Mesenchymal stem cell (in vitro differentiated cells and primary cell): Measurements from ENCODE around the gene DOCK3.

ENCODE experiments used
- DNase-seq: peaks from one replicate; pipeline ENCODE4 v3.0.0-alpha.2; 2013
- H2AFZ ChIP-seq: one replicate; pipeline ENCODE4 v1.6.1; 2013; ENCODE audit warnings: low read depth, mild to moderate bottlenecking, control low read depth, inconsistent platforms, low read length, moderate library complexity
- H2AK5ac ChIP-seq: 2 replicates; pipeline ENCODE4 v1.6.1; 2013; ENCODE audit warnings: low read length, moderate library complexity, mild to moderate bottlenecking, inconsistent platforms; ENCODE audit not compliant: severe bottlenecking
- H2BK120ac ChIP-seq: one replicate; pipeline ENCODE4 v1.6.1; 2013; ENCODE audit warnings: low read depth, mild to moderate bottlenecking, inconsistent platforms, low read length, moderate library complexity
- H2BK12ac ChIP-seq, 2 experiments: one replicate each; pipeline ENCODE4 v1.6.1; 2013; ENCODE audit warnings: inconsistent platforms in 2 of 2, low read length in 2 of 2, mild to moderate bottlenecking in 2 of 2, moderate library complexity in 2 of 2, control low read depth in 1 of 2
- H2BK15ac ChIP-seq: one replicate; pipeline ENCODE4 v1.6.1; 2013; ENCODE audit warnings: mild to moderate bottlenecking, low read depth, inconsistent platforms; ENCODE audit not compliant: poor library complexity, severe bottlenecking
- H2BK5ac ChIP-seq: 2 replicates; pipeline ENCODE4 v1.6.1; 2013; ENCODE audit warnings: low read depth, mild to moderate bottlenecking, low read length, control low read depth, inconsistent platforms; ENCODE audit not compliant: poor library complexity, severe bottlenecking
- H3K14ac ChIP-seq, 2 experiments: one replicate each; pipeline ENCODE4 v1.6.1; 2013; ENCODE audit warnings: inconsistent platforms in 2 of 2, low read length in 2 of 2, control low read depth in 1 of 2, mild to moderate bottlenecking in 1 of 2, moderate library complexity in 1 of 2
- H3K18ac ChIP-seq, 2 experiments: one replicate each; pipeline ENCODE4 v1.6.1; 2013; ENCODE audit warnings: inconsistent platforms in 2 of 2, low read length in 2 of 2, control low read depth in 1 of 2, low read depth in 1 of 2, mild to moderate bottlenecking in 1 of 2
- H3K23ac ChIP-seq, 2 experiments: one replicate each; pipeline ENCODE4 v1.6.1; 2013; ENCODE audit warnings: inconsistent platforms in 2 of 2, low read length in 2 of 2, mild to moderate bottlenecking in 2 of 2, moderate library complexity in 2 of 2, control low read depth in 1 of 2
- H3K27ac ChIP-seq: 2 replicates; pipeline ENCODE4 v1.5.1; 2013; ENCODE audit warnings: mild to moderate bottlenecking, moderate library complexity, low read length, control low read depth, inconsistent platforms; ENCODE audit not compliant: poor library complexity, severe bottlenecking
- H3K27me3 ChIP-seq, 2 experiments: 2 replicates each; pipeline versions ENCODE4 v1.6.1 to v1.7.0; 2013; ENCODE audit warnings: low read length in 2 of 2, mild to moderate bottlenecking in 2 of 2, moderate library complexity in 2 of 2, control low read depth in 1 of 2, inconsistent platforms in 1 of 2; ENCODE audit not compliant: control insufficient read depth in 1 of 2, insufficient read depth in 1 of 2
- H3K36me3 ChIP-seq, 2 experiments: 2 replicates each; pipeline versions ENCODE4 v1.6.1 to v1.7.0; 2013; ENCODE audit warnings: low read length in 2 of 2, control low read depth in 1 of 2, inconsistent platforms in 1 of 2, low read depth in 1 of 2, mild to moderate bottlenecking in 1 of 2; ENCODE audit not compliant: insufficient read depth in 2 of 2, control insufficient read depth in 1 of 2
- H3K4ac ChIP-seq, 2 experiments: one replicate each; pipeline ENCODE4 v1.6.1; 2013; ENCODE audit warnings: inconsistent platforms in 2 of 2, low read length in 2 of 2, mild to moderate bottlenecking in 2 of 2, moderate library complexity in 2 of 2, control low read depth in 1 of 2, low read depth in 1 of 2
- H3K4me1 ChIP-seq: 2 replicates; pipeline ENCODE4 v1.6.1; 2013; ENCODE audit warnings: low read depth, low read length, control low read depth; ENCODE audit not compliant: control insufficient read depth, insufficient read depth
- H3K4me2 ChIP-seq: 2 replicates; pipeline ENCODE4 v1.6.1; 2013; ENCODE audit warnings: low read length, mild to moderate bottlenecking, inconsistent platforms; ENCODE audit not compliant: poor library complexity, severe bottlenecking
- H3K4me3 ChIP-seq, 2 experiments: 2 replicates each; pipeline versions ENCODE4 v1.5.1 to v1.7.0; 2013; ENCODE audit warnings: low read length in 2 of 2, mild to moderate bottlenecking in 2 of 2, control low read depth in 1 of 2, low read depth in 1 of 2; ENCODE audit not compliant: insufficient read depth in 1 of 2
- H3K79me1 ChIP-seq: replicated peaks from 2 replicates; pipeline ENCODE4 v1.6.1; 2013; ENCODE audit warnings: mild to moderate bottlenecking, control low read depth, low read length, inconsistent platforms; ENCODE audit not compliant: poor library complexity, severe bottlenecking
- H3K9ac ChIP-seq: 2 replicates; pipeline ENCODE4 v1.7.0; 2013; ENCODE audit warnings: mild to moderate bottlenecking, low read length, moderate library complexity
- H3K9me3 ChIP-seq: 2 replicates; pipeline ENCODE4 v1.7.0; 2013; ENCODE audit warnings: mild to moderate bottlenecking, low read length; ENCODE audit not compliant: control insufficient read depth
- H4K8ac ChIP-seq: one replicate; pipeline ENCODE4 v1.6.1; 2013; ENCODE audit warnings: inconsistent platforms, mild to moderate bottlenecking, low read length, moderate library complexity
- H4K91ac ChIP-seq: one replicate; pipeline ENCODE4 v1.6.1; 2013; ENCODE audit warnings: mild to moderate bottlenecking, low read length, inconsistent platforms
- WGBS: methylation state at CpG from one replicate; pipeline ENCODE4 v1.1.7; 2013; ENCODE audit warnings: mixed read lengths; 5-methylcytosine and 5-hydroxymethylcytosine counted together

The DOCK3 gene

DNA sequence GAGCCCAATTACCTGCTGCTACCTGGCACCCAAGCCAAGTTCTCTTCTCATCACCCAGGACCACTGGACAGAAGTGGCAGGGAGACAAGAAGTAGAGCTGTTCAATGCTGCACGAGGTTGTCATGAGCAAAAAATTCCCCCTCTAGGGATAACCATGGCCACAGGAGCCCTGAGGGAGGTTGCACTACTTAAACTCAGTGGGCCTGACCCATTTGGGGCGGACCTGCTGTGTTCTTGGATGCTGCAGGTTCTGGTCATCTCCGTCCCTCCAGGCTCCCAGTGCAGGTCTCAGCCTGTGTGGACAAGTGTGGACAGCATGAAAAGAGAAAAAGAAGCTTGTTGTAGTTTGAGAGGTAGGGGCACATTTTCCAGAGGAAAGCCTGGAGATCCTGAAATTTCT lies 684.3 kb downstream of the DOCK3 start:
- Histone ChIP-seq H3K14ac (no peak overlapping the region), H4K91ac (no peak overlapping the region), H2BK12ac (no peak overlapping the region), H4K8ac (no peak overlapping the region), H2AK5ac (no peak overlapping the region), H2BK120ac (no peak overlapping the region), H3K4ac (no peak overlapping the region), H2BK15ac (no peak overlapping the region), H3K23ac (no peak overlapping the region), H3K79me1 (no peaks in the 10 kb centered on the region), H3K36me3 (no peaks in the 10 kb centered on the region), H2BK5ac (no peak overlapping the region), H3K18ac (no peak overlapping the region), H3K4me2 (no peak overlapping the region), H3K9ac (no peak overlapping the region), H3K9me3 (no peaks in the 10 kb centered on the region), H3K4me1 (no peaks in the 10 kb centered on the region), H3K27ac (no peak overlapping the region), H3K27me3 (peaks cover 0 to 2% of the 10 kb centered on the region in 2 experiments), H2AFZ (no peak overlapping the region), H3K4me3 (no peak overlapping the region)
- WGBS = 67% methylated on average over 3 of the region's 3 CpGs
- DNase-seq = no peak

DNA sequence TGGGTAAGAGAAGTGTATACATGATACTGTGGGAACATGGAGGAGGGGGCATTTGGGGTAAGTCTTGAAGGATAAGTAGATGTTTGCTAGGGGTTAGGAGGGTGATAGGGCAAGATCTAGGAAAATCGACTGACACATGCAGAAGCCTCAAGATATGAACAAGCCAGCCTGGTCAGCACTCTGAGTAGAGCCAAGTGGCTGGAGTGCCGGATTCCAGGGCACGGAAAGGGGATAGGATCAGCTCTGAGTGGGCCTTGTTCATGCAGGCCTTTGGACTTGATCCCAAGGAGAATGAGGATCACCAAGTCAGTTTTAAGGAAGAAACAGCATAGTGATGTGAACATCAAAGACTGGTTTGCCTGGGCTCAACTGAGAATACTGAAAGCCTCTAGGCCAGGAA lies 686.1 kb downstream of the DOCK3 start:
- no peak overlapping the region for H2AFZ ChIP-seq
- H2BK12ac ChIP-seq = no peak overlapping the region
- H3K23ac ChIP-seq = no peak overlapping the region
- H3K4me3 ChIP-seq = no peak overlapping the region
- no peak for DNase-seq
- no peak overlapping the region for H4K8ac ChIP-seq
- peaks cover 0 to 2% of the 10 kb centered on the region in 2 experiments for H3K27me3 ChIP-seq
- no peaks in the 10 kb centered on the region for H3K36me3 ChIP-seq
- no peak overlapping the region for H3K4me2 ChIP-seq
- H2BK5ac ChIP-seq = no peak overlapping the region
- no peak overlapping the region for H3K4ac ChIP-seq
- H2AK5ac ChIP-seq = no peak overlapping the region
- no peak overlapping the region for H3K18ac ChIP-seq
- H3K9ac ChIP-seq = no peak overlapping the region
- H4K91ac ChIP-seq = no peak overlapping the region
- no peaks in the 10 kb centered on the region for H3K4me1 ChIP-seq
- 93% methylated on average over 3 of the region's 3 CpGs for WGBS
- H3K79me1 ChIP-seq = no peaks in the 10 kb centered on the region
- H2BK120ac ChIP-seq = no peak overlapping the region
- H3K27ac ChIP-seq = no peak overlapping the region
- no peaks in the 10 kb centered on the region for H3K9me3 ChIP-seq
- no peak overlapping the region for H2BK15ac ChIP-seq
- H3K14ac ChIP-seq = no peak overlapping the region

DNA sequence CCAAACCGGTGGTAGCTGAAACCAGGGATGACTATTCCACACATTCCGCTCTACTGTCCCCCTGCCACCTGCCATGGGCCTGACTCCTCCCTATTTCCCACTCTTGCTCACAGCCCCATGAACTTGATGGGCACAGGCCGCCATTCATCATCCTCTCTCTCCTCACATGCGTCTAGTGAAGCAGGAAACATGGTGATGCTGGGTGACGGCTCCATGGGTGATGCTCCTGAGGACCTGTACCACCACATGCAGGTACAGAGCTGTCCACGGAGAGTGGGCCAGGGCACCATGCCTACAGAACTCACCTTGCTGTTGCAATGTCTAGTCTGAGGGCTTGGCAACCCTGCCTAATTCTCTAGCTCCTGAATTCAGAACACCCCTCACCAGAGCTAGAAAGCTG lies 687.0 kb downstream of the DOCK3 start:
- Histone ChIP-seq H3K23ac (no peak overlapping the region), H4K91ac (no peak overlapping the region), H3K79me1 (no peaks in the 10 kb centered on the region), H2AFZ (no peak overlapping the region), H3K18ac (no peak overlapping the region), H3K4me2 (no peak overlapping the region), H3K27ac (no peak overlapping the region), H3K4me1 (no peaks in the 10 kb centered on the region), H3K4ac (no peak overlapping the region), H3K27me3 (peaks cover 0 to 2% of the 10 kb centered on the region in 2 experiments), H3K9me3 (no peaks in the 10 kb centered on the region), H2AK5ac (no peak overlapping the region), H2BK5ac (no peak overlapping the region), H3K9ac (no peak overlapping the region), H3K36me3 (no peaks in the 10 kb centered on the region), H3K4me3 (no peak overlapping the region), H4K8ac (no peak overlapping the region), H2BK120ac (no peak overlapping the region), H3K14ac (no peak overlapping the region), H2BK15ac (no peak overlapping the region), H2BK12ac (no peak overlapping the region)
- 84% methylated on average over 6 of the region's 6 CpGs for WGBS
- no peak for DNase-seq

DNA sequence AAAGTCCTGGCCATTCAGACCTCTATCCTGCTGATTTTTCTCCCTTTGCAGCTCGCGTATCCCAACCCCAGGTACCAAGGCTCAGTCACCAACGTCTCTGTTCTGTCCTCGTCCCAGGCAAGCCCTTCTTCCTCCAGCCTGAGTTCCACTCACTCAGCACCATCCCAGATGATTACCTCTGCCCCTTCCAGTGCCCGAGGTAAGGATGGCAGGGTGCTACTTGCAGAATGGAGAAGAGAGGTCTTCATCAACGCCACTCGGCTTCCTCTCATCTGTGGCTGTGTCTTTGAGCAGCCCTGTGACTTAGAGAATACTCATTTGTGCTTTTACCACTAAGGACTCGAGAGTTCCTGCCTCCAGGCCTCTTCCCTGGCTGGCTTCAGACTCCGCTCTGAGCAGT lies 687.7 kb downstream of the DOCK3 start:
- H3K36me3 ChIP-seq = no peaks in the 10 kb centered on the region
- H3K4ac ChIP-seq = no peak overlapping the region
- no peak overlapping the region for H3K4me3 ChIP-seq
- H2AK5ac ChIP-seq = no peak overlapping the region
- H3K27ac ChIP-seq = no peak overlapping the region
- H3K23ac ChIP-seq = no peak overlapping the region
- no peak overlapping the region for H2BK120ac ChIP-seq
- WGBS = 90% methylated on average over 8 of the region's 9 CpGs
- DNase-seq = no peak
- H3K9ac ChIP-seq = no peak overlapping the region
- no peak overlapping the region for H2BK12ac ChIP-seq
- H3K9me3 ChIP-seq = no peaks in the 10 kb centered on the region
- no peak overlapping the region for H3K18ac ChIP-seq
- peaks cover 0 to 2% of the 10 kb centered on the region in 2 experiments for H3K27me3 ChIP-seq
- no peak overlapping the region for H3K4me2 ChIP-seq
- H2AFZ ChIP-seq = no peak overlapping the region
- no peak overlapping the region for H4K91ac ChIP-seq
- no peak overlapping the region for H3K14ac ChIP-seq
- H4K8ac ChIP-seq = no peak overlapping the region
- no peaks in the 10 kb centered on the region for H3K4me1 ChIP-seq
- H2BK15ac ChIP-seq = no peak overlapping the region
- no peak overlapping the region for H2BK5ac ChIP-seq
- no peaks in the 10 kb centered on the region for H3K79me1 ChIP-seq
